HG02885 (cell line): ENCODE results near the gene RHBDF2.

Source experiments
- ATAC-seq: cut with Tn5 transposase; IDR thresholded peaks from one replicate; pipeline ENCODE4 v1.9.1; 2021; ENCODE audit warnings: mild to moderate bottlenecking; ENCODE audit not compliant: unreplicated experiment, poor library complexity

The RHBDF2 gene

GRCh38 chr17:76490112-76490710, 11.0 kb downstream of the RHBDF2 start:
- no peak for ATAC-seq

DNA sequence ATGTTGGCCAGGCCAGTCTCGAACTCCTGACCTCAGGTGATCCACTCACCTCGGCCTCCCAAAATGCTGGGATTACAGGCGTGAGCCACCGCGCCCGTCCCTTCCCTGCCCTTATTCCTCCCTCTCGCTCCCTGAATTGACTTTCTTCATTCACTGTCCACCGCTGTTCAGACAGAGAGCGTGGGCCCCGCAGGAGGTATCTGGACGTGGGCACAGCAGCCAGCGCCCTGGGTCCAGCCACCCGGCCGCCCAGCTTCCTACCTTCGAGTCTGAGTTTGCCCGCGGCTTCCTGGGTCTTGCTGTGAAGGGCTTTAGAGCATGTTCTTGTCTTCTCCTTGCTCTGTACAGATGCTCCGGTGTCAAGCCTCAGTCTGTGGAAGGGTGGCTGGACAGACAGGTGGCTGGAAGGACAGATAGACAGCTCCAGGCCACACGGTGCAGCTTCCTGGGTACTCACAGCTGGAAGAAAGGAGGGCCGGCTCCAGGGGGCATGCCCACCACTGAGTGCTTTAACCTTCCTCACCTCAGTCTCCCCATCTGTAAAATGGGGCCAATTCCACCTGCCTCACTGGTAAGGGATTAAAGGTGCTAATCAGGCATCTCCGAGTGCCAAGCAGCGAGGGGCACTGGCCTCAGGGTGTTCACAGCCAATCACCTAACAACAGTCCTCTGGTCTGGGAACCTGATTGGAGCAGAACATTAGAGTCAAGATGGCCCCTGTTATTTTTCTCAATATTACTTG, 13.6 kb downstream of the RHBDF2 start:
- ATAC-seq: no peak

DNA sequence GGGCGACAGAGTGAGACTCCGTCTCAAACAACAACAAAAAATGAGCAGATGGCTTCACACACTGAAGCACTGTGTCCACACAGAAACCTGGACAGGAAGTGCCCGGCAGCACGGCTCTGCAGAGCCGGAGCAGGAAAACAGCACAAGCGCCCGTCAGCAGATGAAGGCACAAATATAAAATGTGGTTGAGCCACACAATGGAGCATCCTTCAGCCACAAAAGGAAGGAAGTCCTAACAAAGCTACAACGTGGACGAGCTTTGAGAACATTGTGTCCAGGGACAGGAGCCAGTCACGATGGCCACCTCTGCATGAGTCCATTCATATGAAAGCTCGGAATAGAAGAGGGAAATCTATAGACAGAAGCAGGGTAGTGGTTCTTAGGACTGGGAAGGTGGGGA, 15.7 kb downstream of the RHBDF2 start:
- no peak for ATAC-seq

- no peak for ATAC-seq
These were observed 16.9 kb downstream of the RHBDF2 start for GRCh38 chr17:76484228-76484725.

DNA sequence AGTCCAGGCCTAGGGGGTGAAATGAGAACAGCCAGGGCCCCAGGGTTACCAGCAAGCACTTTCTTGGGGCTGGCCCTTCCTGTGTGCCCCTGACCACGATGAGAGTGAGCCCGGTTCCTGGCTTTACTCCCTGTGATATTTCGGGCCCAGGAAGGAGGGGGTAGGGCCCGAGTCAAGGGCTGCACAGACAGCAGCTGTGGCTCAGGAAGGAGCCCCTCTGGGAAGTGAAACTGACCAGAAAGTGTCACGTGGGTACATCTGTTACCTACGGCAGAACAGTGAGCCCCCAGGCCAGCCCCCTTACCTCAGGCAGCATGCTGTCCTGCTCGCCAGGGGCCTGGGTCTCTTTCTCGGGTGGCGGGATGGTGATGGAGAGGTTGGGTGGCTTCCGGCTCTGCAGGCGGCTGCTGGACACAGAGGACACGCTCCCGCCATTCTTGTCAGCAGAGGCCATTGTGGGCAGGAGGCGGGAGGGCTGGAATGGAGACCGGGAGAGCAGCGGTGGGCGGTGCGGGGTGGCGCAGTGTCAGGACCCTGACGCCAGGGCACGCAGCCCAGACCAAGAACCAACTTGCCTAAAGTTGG, 20.1 kb downstream of the RHBDF2 start:
- ATAC-seq: peak; percentile 66

- peak; percentile 19 for ATAC-seq
These were observed 20.6 kb downstream of the RHBDF2 start for GRCh38 chr17:76480632-76481031.

DNA sequence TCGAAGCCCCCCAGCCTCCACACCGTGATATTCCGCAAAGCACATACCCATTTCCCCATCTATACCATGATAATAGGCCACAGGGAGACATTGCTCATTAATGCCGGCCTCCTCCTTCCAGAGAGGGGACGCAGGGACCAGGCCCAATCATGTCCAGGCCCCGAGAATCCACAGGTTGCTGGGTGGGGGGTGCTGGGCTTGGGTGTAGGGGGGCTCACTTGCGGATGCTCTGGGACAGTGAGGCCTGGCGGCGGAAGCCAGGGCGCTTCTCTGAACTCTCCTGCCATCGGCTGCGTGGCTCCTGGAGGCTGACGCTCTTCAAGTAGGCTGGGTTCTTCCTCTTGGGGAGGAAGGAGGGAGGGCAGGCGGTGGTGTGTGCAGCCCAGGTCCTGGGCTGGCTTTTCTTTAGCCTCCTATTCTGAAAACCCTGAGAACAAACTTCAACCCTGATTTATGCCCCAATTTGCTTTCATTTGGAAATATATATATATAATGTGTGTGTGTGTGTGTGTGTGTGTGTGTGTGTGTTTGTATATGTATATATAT, 21.6 kb downstream of the RHBDF2 start:
- no peak for ATAC-seq

DNA sequence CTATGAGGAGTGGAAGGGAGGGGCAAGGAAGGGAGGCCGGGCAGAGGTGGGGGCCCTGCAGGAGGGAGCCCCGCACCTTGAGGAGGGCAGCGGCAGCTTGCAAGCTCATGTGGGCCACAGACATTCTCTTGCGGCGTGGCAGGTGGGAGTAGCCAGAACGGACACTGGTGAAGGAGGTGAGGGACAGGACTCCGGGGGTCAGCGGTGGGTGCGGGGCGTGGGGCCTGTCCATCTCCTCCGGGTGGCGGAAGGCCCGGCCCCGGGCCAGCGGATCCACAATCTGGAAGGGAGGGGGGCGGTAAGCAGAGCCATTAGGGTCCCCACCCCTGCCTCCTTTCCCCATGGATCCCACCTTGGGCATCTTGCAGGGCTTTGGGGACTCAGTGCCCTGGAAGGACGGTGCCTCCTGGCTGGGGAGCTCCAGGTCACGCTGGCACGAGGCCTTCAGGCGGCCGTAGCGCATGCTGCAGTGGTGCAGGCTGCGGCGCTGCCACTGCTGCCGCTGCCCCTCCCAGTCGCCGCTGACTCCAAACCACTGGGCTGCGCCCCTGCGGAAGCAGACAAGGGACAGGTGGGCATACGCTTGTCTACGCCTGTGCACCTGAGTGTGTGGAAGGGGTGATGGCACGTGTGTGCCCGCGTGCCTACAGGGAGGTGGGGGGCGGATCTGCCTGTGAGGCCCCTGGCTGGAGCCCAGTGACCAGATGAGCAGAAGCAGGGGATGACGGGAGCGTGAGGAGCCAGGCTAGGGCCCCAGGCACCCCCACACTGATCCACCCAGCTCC, 22.3 kb downstream of the RHBDF2 start:
- no peak for ATAC-seq

DNA sequence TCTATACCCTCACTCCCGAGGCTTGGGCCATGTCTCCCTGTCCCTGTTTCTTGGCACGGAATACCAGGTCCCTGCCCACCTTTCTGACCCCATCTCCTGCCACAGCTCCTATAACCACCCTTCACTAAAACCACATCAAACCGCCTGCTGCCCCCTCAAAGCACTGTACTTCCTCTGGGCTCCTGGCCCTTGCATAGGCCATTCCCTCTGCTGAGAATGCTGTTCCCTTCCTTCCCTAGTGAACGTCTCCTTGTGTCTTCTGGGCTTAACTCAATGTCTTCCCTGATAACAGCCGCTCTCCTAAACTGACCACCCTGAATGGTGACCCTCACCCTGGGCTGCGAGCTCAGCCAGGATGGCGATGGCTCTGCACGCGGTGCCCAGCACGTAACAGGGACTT, 23.1 kb downstream of the RHBDF2 start:
- no peak for ATAC-seq

- ATAC-seq: no peak
These were observed 23.6 kb downstream of the RHBDF2 start for GRCh38 chr17:76477576-76477975.

DNA sequence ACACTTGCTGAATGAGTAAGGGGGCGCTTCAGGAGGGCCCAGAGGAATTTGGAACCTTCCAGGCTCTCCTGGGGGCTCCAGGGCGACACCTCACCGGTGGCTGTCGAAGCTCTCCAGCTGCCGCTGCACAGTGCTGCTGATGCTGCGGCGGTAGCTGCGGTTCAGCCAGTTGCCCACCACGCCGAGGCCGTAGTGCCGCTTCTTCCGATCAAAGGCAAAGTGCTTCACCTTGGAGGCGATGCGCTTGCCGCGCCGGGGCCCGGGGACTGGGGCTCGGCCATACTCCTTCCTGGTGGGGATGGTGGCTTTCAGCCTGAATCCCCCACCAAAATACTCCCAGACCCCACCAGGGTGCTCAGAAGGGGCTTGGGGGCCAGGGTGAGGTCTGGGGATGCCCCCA, 24.5 kb downstream of the RHBDF2 start:
- no peak for ATAC-seq

DNA sequence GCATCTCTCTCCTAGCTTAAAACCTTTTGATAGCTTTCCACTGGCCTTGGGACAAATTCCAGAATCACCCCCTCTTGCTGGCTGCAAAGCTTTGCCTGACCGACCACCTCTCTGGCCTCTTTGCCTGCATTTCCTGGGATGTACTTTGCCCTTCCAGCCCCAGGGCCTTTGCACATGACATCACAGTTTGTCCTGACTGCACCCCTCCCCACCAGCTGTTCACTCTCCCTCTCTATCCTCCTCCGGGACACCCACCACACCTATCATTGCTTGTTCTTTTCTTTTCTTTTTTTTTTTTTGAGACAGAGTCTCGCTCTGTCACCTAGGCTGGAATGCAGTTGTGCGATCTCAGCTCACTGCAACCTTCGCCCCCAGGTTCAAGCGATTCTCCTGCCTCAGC, 25.9 kb downstream of the RHBDF2 start:
- no peak for ATAC-seq

- no peak for ATAC-seq
These were observed 26.3 kb downstream of the RHBDF2 start for GRCh38 chr17:76474894-76475293.

- ATAC-seq: no peak
These were observed 27.0 kb downstream of the RHBDF2 start for GRCh38 chr17:76474238-76474637.

DNA sequence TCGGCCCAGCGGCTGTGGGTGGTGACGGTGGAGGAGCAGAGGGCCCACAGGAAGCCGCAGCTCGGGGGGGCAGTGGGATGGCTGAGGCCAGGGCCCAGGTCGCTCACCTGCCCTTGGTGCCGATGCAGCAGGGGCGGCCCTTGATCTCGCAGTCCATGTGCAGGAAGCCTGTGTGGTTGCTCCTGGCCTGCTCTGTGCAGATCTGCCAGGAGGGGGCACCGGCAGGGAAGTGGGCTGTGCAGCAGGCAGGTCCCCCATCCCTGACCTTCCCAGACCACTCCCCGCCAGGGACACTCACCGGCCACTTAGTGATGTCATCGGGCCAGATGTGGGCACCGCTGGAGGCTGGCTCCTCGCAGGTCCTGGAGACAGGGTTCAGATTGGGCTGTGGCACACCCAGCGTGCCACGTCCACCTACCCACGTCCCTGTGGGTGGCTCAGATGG, 27.7 kb downstream of the RHBDF2 start:
- no peak for ATAC-seq

DNA sequence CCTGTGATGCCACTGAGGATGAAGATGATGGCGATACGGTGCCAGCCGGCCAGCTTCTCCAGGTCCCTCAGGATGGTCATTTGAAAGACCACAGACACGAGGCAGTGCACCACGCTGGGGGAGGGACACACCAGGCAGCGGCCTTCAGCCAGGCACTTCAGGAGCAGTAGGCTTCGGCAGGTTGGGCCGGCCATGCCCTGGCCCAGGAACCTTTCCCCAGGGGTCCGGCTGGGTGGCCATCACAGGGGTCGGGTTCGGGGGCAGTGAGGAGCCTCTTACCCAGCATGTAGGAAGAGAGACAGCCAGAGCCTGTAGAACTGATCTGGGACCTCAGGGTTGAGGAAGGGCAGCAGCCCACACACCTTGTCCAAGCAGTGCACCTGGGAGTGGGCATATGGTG, 28.5 kb downstream of the RHBDF2 start:
- no peak for ATAC-seq

DNA sequence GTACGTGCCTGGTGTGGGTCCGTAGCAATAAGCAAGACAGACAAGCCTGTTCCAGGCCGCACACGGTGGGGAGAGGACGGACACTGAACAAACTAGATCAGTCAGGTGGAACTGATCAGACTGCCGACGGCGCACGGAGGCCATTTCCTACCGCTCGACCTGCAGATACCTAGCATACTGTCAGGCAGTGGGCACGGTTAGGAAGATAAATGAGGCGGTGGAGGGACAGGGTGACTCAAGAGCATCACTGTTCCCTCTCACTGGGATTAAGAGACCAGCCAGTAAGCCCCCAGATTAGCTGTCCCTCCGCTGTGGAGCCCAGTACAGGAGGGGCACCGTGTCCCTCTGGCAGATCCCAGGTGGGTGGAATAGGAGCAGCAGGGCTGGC, 29.0 kb downstream of the RHBDF2 start:
- no peak for ATAC-seq

GRCh38 chr17:76471498-76472257, 29.5 kb downstream of the RHBDF2 start:
- ATAC-seq: no peak

- no peak for ATAC-seq
These were observed 31.1 kb downstream of the RHBDF2 start for GRCh38 chr17:76469991-76470739.
